IMR-90 (cell line): ENCODE data around the gene SLITRK3. TPM values are rescaled to one million over a fixed set of nuclear protein-coding genes. Genes with fewer than 3 reads are reported as not detected.

Source experiments
- ATAC-seq: fragments of 200-7000 bp; cut with Tn5 transposase; 2 replicates; pipeline ENCODE4 v1.9.1; 2020; ENCODE audit warnings: low read depth, mild to moderate bottlenecking, moderate library complexity
- BruUV-seq: library from RNA; stranded (reverse); fragments of 400-500 nt; replicated peaks from 2 replicates; lab custom pipeline; 2021; lab: Mats Ljungman, UMichigan
- CTCF ChIA-PET: fragments of 300-600 bp; formaldehyde crosslinking; extraction: SDS; loops from one replicate; lab custom pipeline; 2021; ENCODE audit warnings: antibody characterized with exemption; lab: Yijun Ruan, JAX
- POLR2A ChIA-PET: fragments of 300-600 bp; sonication (Branson Sonifier 250); formaldehyde crosslinking; loops from one replicate; lab custom pipeline; 2022; ENCODE audit warnings: antibody characterized with exemption; ENCODE audit not compliant: unreplicated experiment; lab: Charles Lee
- DNase-seq: peaks from one replicate; pipeline ENCODE4 v3.0.0; 2013
- H2AFZ ChIP-seq: replicated peaks from 2 replicates; pipeline ENCODE3; 2013; ENCODE audit warnings: low read length, mild to moderate bottlenecking; ENCODE audit not compliant: poor library complexity
- H2AK5ac ChIP-seq: 2 replicates; pipeline ENCODE4 v1.6.1; 2013; ENCODE audit warnings: low read depth, low read length, inconsistent platforms
- H2AK9ac ChIP-seq: replicated peaks from 2 replicates; pipeline ENCODE3; 2013; ENCODE audit warnings: mild to moderate bottlenecking, low read depth, low read length, moderate library complexity; ENCODE audit not compliant: poor library complexity
- H2BK120ac ChIP-seq: 2 replicates; pipeline ENCODE4 v1.6.1; 2013; ENCODE audit warnings: low read depth, low read length, inconsistent platforms
- H2BK15ac ChIP-seq: 3 replicates; pipeline ENCODE4 v1.6.1; 2013; ENCODE audit warnings: low read depth, low read length, inconsistent platforms
- H2BK20ac ChIP-seq: 2 replicates; pipeline ENCODE4 v1.6.1; 2013; ENCODE audit warnings: low read depth, mild to moderate bottlenecking, inconsistent platforms, low read length, moderate library complexity
- H2BK5ac ChIP-seq: 2 replicates; pipeline ENCODE4 v1.6.1; 2013; ENCODE audit warnings: mild to moderate bottlenecking, low read depth, low read length, inconsistent platforms; ENCODE audit not compliant: poor library complexity, severe bottlenecking
- H3K14ac ChIP-seq: replicated peaks from 2 replicates; pipeline ENCODE4 v1.6.1; 2013; ENCODE audit warnings: low read depth, low read length, inconsistent platforms
- H3K18ac ChIP-seq: 2 replicates; pipeline ENCODE4 v1.6.1; 2013; ENCODE audit warnings: low read depth, low read length, control low read depth
- H3K23ac ChIP-seq: 2 replicates; pipeline ENCODE4 v1.6.1; 2013; ENCODE audit warnings: low read depth, low read length, inconsistent platforms
- H3K27ac ChIP-seq: 2 replicates; pipeline ENCODE4 v1.5.1; 2013; ENCODE audit warnings: mild to moderate bottlenecking, control low read depth, low read length; ENCODE audit not compliant: insufficient read depth
- H3K27me3 ChIP-seq: 2 replicates; pipeline ENCODE4 v1.6.1; 2013; ENCODE audit warnings: low read length; ENCODE audit not compliant: control insufficient read depth, insufficient read depth
- H3K36me3 ChIP-seq: 2 replicates; pipeline ENCODE4 v1.6.1; 2013; ENCODE audit warnings: low read length, mixed read lengths; ENCODE audit not compliant: control insufficient read depth, insufficient read depth
- H3K4ac ChIP-seq: 2 replicates; pipeline ENCODE4 v1.6.1; 2013; ENCODE audit warnings: low read depth, low read length, inconsistent platforms
- H3K4me1 ChIP-seq: 2 replicates; pipeline ENCODE4 v1.6.1; 2013; ENCODE audit warnings: low read length, mixed read lengths; ENCODE audit not compliant: control insufficient read depth, insufficient read depth
- H3K4me2 ChIP-seq: 2 replicates; pipeline ENCODE4 v1.6.1; 2013; ENCODE audit warnings: low read depth, mild to moderate bottlenecking, control low read depth, low read length, moderate library complexity
- H3K4me3 ChIP-seq: 2 replicates; pipeline ENCODE4 v1.5.1; 2013; ENCODE audit warnings: low read depth, mild to moderate bottlenecking, control low read depth, low read length, moderate library complexity; ENCODE audit not compliant: insufficient read depth
- H3K56ac ChIP-seq: 2 replicates; pipeline ENCODE4 v1.6.1; 2013; ENCODE audit warnings: low read length, inconsistent platforms; ENCODE audit not compliant: insufficient read depth; ENCODE audit errors: extremely low read depth
- H3K79me1 ChIP-seq, 2 experiments: 2 replicates each; pipeline ENCODE4 v1.6.1; 2013; ENCODE audit warnings: low read length in 2 of 2, inconsistent platforms in 1 of 2, low read depth in 1 of 2
- H3K9ac ChIP-seq: 2 replicates; pipeline ENCODE4 v1.6.1; 2013; ENCODE audit warnings: low read depth, low read length, control low read depth
- H3K9me1 ChIP-seq: 2 replicates; pipeline ENCODE4 v1.6.1; 2013; ENCODE audit warnings: low read length, inconsistent platforms; ENCODE audit not compliant: insufficient read depth
- H3K9me3 ChIP-seq: 2 replicates; pipeline ENCODE4 v1.6.1; 2013; ENCODE audit warnings: low read length; ENCODE audit not compliant: control insufficient read depth, insufficient read depth
- H4K20me1 ChIP-seq: 2 replicates; pipeline ENCODE4 v1.6.1; 2013; ENCODE audit warnings: low read length, inconsistent platforms; ENCODE audit not compliant: insufficient read depth
- H4K5ac ChIP-seq: 2 replicates; pipeline ENCODE4 v1.6.1; 2013; ENCODE audit warnings: mild to moderate bottlenecking, low read depth, low read length, control low read depth
- H4K8ac ChIP-seq, 2 experiments: 2 replicates each; pipeline ENCODE4 v1.6.1; 2013; ENCODE audit warnings: low read depth in 2 of 2, low read length in 2 of 2, control low read depth in 1 of 2, inconsistent platforms in 1 of 2
- H4K91ac ChIP-seq: 2 replicates; pipeline ENCODE4 v1.6.1; 2013; ENCODE audit warnings: low read depth, low read length, inconsistent platforms; ENCODE audit not compliant: insufficient read depth
- CHD1 ChIP-seq: IDR thresholded peaks from 2 replicates; pipeline ENCODE4 v1.6.1; 2012; ENCODE audit warnings: low read depth, low read length, improper control_type of control experiment
- RAD21 ChIP-seq: IDR thresholded peaks from 2 replicates; pipeline ENCODE4 v1.6.1; 2012; ENCODE audit warnings: low read length, improper control_type of control experiment
- SMC3 ChIP-seq: fragments of 150-350 bp; IDR thresholded peaks from 2 replicates; pipeline ENCODE4 v1.6.1; 2016; ENCODE audit warnings: low read depth, mild to moderate bottlenecking, antibody characterized with exemption, low read length, moderate library complexity
- WGBS, 2 experiments: methylation state at CpG; one replicate each; pipeline versions ENCODE4 v1.1.5 to v1.1.7; 2013; ENCODE audit warnings: missing lambda C conversion rate in 2 of 2; ENCODE audit not compliant: insufficient read length in 1 of 2; ENCODE audit errors: extremely low coverage in 2 of 2; 5-methylcytosine and 5-hydroxymethylcytosine counted together
- dilution Hi-C: fragments of 300-500 bp; cut with HindIII; formaldehyde crosslinking; loops from one replicate; pipeline ENCODE4 v1.14.3; 2018; ENCODE audit warnings: low sequenced_read_pairs; ENCODE audit not compliant: unreplicated experiment
- in situ Hi-C: fragments of 300-500 bp; cut with MboI; formaldehyde crosslinking; loops from 3 replicates; pipeline ENCODE4 v1.14.3; 2019; ENCODE audit warnings: low sequenced_read_pairs, inconsistent platforms, mixed read lengths
- intact Hi-C: fragments of 100-400 bp; cut with micrococcal nuclease; formaldehyde crosslinking; loops from 2 replicates; pipeline ENCODE4 v1.10.0; 2022
- polyA plus RNA-seq, 3 experiments: library from polyadenylated mRNA; depleted of rRNA; stranded (reverse); fragments of >200 nt; gene quantifications; 2 replicates each; pipeline ENCODE4 v1.2.3, GENCODE V29; 2012; ENCODE audit warnings: low replicate concordance in 1 of 3
- total RNA-seq: library from RNA; depleted of rRNA; stranded (reverse); fragments of >200 nt; gene quantifications from 2 replicates; pipeline ENCODE4 v1.2.3, GENCODE V29; 2012
- TF ChIP-seq, protein P1 (sequence below): conservative IDR thresholded peaks from 2 replicates; pipeline ENCODE4 v1.5.1; 2012; ENCODE audit warnings: mild to moderate bottlenecking, low read depth, low read length, improper control_type of control experiment

SLITRK3 gene
- total and polyA plus RNA-seq, 2 of the 4 experiments (the other 2 are of a cell fraction): not detected

- Histone ChIP-seq H3K36me3 (no peaks in the 10 kb centered on the region), H4K5ac (no peak overlapping the region), H2BK15ac (no peak overlapping the region), H2BK5ac (no peak overlapping the region), H3K9me3 (no peaks in the 10 kb centered on the region), H3K79me1 (no peaks in the 10 kb centered on the region), H2BK120ac (no peak overlapping the region), H3K9me1 (no peaks in the 10 kb centered on the region), H3K4ac (no peak overlapping the region), H3K9ac (no peak overlapping the region), H2AFZ (no peak overlapping the region), H4K20me1 (no peaks in the 10 kb centered on the region), H4K91ac (no peak overlapping the region), H3K27me3 (no peaks in the 10 kb centered on the region), H2AK5ac (no peak overlapping the region), H3K4me2 (no peak overlapping the region), H3K18ac (no peak overlapping the region), H2BK20ac (no peak overlapping the region), H3K4me1 (no peaks in the 10 kb centered on the region), H3K4me3 (no peak overlapping the region), H3K27ac (no peak overlapping the region), H4K8ac (no peak overlapping the region), H3K56ac (no peak overlapping the region), H3K23ac (no peak overlapping the region), H2AK9ac (no peak overlapping the region), H3K14ac (no peak overlapping the region)
- ATAC-seq (peak; percentile 92), DNase-seq (peak; percentile 52)
- in situ Hi-C loops (no loop called here), intact Hi-C loops (no loop called here), dilution Hi-C loops (no loop called here)
- WGBS, 2 experiments: no CpG with 5 or more reads among the region's 8 CpGs
- TF ChIP-seq CHD1 (no peak), RAD21 (peak; percentile 82), SMC3 (peak; percentile 70)
- TF ChIP-seq, protein P1, sequence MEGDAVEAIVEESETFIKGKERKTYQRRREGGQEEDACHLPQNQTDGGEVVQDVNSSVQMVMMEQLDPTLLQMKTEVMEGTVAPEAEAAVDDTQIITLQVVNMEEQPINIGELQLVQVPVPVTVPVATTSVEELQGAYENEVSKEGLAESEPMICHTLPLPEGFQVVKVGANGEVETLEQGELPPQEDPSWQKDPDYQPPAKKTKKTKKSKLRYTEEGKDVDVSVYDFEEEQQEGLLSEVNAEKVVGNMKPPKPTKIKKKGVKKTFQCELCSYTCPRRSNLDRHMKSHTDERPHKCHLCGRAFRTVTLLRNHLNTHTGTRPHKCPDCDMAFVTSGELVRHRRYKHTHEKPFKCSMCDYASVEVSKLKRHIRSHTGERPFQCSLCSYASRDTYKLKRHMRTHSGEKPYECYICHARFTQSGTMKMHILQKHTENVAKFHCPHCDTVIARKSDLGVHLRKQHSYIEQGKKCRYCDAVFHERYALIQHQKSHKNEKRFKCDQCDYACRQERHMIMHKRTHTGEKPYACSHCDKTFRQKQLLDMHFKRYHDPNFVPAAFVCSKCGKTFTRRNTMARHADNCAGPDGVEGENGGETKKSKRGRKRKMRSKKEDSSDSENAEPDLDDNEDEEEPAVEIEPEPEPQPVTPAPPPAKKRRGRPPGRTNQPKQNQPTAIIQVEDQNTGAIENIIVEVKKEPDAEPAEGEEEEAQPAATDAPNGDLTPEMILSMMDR: peak; percentile 79
- BruUV-seq: no TSS peak
- POLR2A ChIA-PET: no interaction called here
- CTCF ChIA-PET: interaction anchor here (0.6 kb wide), 1 partner anchor 86 kb away, joined by 9 read pairs; no protein-coding TSS in a partner anchor
Measured at GRCh38 chr3:165185707-165186327, 10.4 kb downstream of the SLITRK3 start.
